HCT116 (cell line): ENCODE results near the gene PSAP. TPM values are rescaled to one million over a fixed set of nuclear protein-coding genes. Genes with fewer than 3 reads are reported as not detected.

ENCODE experiments used
- ATAC-seq: fragments of 200-7000 bp; cut with Tn5 transposase; 2 replicates; pipeline ENCODE4 v1.9.1; 2020; ENCODE audit warnings: mild to moderate bottlenecking, moderate library complexity
- BruUV-seq: library from RNA; stranded (reverse); fragments of 400-500 nt; replicated peaks from 2 replicates; lab custom pipeline; 2021; lab: Mats Ljungman, UMichigan
- CTCF ChIA-PET: fragments of 300-600 bp; sonication (Branson Sonifier 250); formaldehyde crosslinking; loops from one replicate; lab custom pipeline; 2021; ENCODE audit warnings: antibody characterized with exemption; lab: Charles Lee
- POLR2A ChIA-PET: fragments of 300-600, 350-600 bp; sonication (Branson Sonifier 250); formaldehyde crosslinking; loops from one replicate; lab custom pipeline; 2021; ENCODE audit warnings: antibody characterized with exemption; lab: Charles Lee
- RAD21 ChIA-PET, 2 experiments: fragments of 300-600 bp; sonication (Branson Sonifier 250); formaldehyde crosslinking; loops; one replicate each; lab custom pipeline; 2023; ENCODE audit warnings: low total read pairs in 2 of 2; ENCODE audit not compliant: uncharacterized antibody in 2 of 2, unreplicated experiment in 2 of 2, low non-redundant PET in 1 of 2; lab: Charles Lee
- DNase-seq: peaks from one replicate; pipeline ENCODE4 v3.0.0-alpha.2; 2010; ENCODE audit warnings: low read depth, low spot score
- H2AFZ ChIP-seq: fragments of 200-600 bp; shearing (Covaris generic), sonication (generic); 2 replicates; pipeline ENCODE4 v1.6.1; 2017; ENCODE audit warnings: low read depth, mixed run types, mixed read lengths, antibody characterized with exemption, low read length; ENCODE audit not compliant: poor library complexity, severe bottlenecking
- H3K27ac ChIP-seq: 2 replicates; pipeline ENCODE4 v1.5.1; 2012; ENCODE audit warnings: low read depth, low read length
- H3K27me3 ChIP-seq: fragments of 200-600 bp; sonication (generic); 2 replicates; pipeline ENCODE4 v1.6.1; 2016; ENCODE audit warnings: mixed run types, low read length, mixed read lengths; ENCODE audit not compliant: insufficient read depth
- H3K36me3 ChIP-seq, 2 experiments: fragments of 200-500 bp in 1 of 2; fragments of 200-600 bp in 1 of 2; sonication (Bioruptor generic) in 1 of 2; sonication (generic) in 1 of 2; 2 replicates each; pipeline versions ENCODE4 v1.5.1 to v1.6.1; 2014 to 2016; ENCODE audit warnings: low read length in 2 of 2, inconsistent platforms in 1 of 2, mixed read lengths in 1 of 2, mixed run types in 1 of 2; ENCODE audit not compliant: insufficient read depth in 2 of 2, control insufficient read depth in 1 of 2
- H3K4me1 ChIP-seq, 2 experiments: fragments of 200-600 bp in 1 of 2; sonication (generic) in 1 of 2; 2 replicates each; pipeline versions ENCODE4 v1.5.1 to v1.6.1; 2012 to 2017; ENCODE audit warnings: low read length in 2 of 2, inconsistent platforms in 1 of 2, mild to moderate bottlenecking in 1 of 2, mixed read lengths in 1 of 2, mixed run types in 1 of 2, moderate library complexity in 1 of 2; ENCODE audit not compliant: insufficient read depth in 2 of 2, control insufficient read depth in 1 of 2
- H3K4me2 ChIP-seq: fragments of 200-600 bp; sonication (generic); 2 replicates; pipeline ENCODE4 v1.6.1; 2017; ENCODE audit warnings: mixed run types, low read length, mixed read lengths
- H3K4me3 ChIP-seq, 2 experiments: fragments of 200-600 bp in 1 of 2; sonication (generic) in 1 of 2; replicated peaks in 1 of 2; 2 replicates each; pipeline ENCODE4 v1.5.1; 2011 to 2016; ENCODE audit warnings: low read length in 2 of 2, control low read depth in 1 of 2, low read depth in 1 of 2, mild to moderate bottlenecking in 1 of 2, mixed read lengths in 1 of 2, mixed run types in 1 of 2
- H3K79me2 ChIP-seq: fragments of 200-600 bp; sonication (generic); 2 replicates; pipeline ENCODE4 v1.6.1; 2017; ENCODE audit warnings: mild to moderate bottlenecking, mixed run types, low read length, moderate library complexity, mixed read lengths; ENCODE audit not compliant: insufficient read depth
- H3K9ac ChIP-seq: fragments of 200-600 bp; sonication (generic); 2 replicates; pipeline ENCODE4 v1.6.1; 2016; ENCODE audit warnings: low read length, mixed read lengths
- H3K9me2 ChIP-seq: fragments of 200-600 bp; sonication (generic), shearing (Covaris generic); 2 replicates; pipeline ENCODE4 v1.6.1; 2017; ENCODE audit warnings: mixed run types, mild to moderate bottlenecking, moderate library complexity; ENCODE audit not compliant: insufficient read depth
- H3K9me3 ChIP-seq, 2 experiments: fragments of 200-500 bp in 1 of 2; fragments of 200-600 bp in 1 of 2; sonication (Bioruptor generic) in 1 of 2; sonication (generic) in 1 of 2; 2 replicates each; pipeline ENCODE4 v1.6.1; 2014 to 2017; ENCODE audit warnings: low read length in 2 of 2, mixed read lengths in 2 of 2, inconsistent platforms in 1 of 2, low read depth in 1 of 2, mild to moderate bottlenecking in 1 of 2, mixed run types in 1 of 2, moderate library complexity in 1 of 2; ENCODE audit not compliant: control insufficient read depth in 1 of 2, insufficient read depth in 1 of 2
- H4K20me1 ChIP-seq: fragments of 200-600 bp; sonication (generic), shearing (Covaris generic); 2 replicates; pipeline ENCODE4 v1.6.1; 2017; ENCODE audit warnings: mixed run types, mild to moderate bottlenecking, moderate library complexity; ENCODE audit not compliant: insufficient read depth
- ATF3 ChIP-seq: IDR thresholded peaks from 2 replicates; pipeline ENCODE4 v1.6.1; 2012
- CBX3 ChIP-seq: IDR thresholded peaks from 2 replicates; pipeline ENCODE4 v1.6.1; 2012; ENCODE audit warnings: low read depth
- CEBPB ChIP-seq: IDR thresholded peaks from 2 replicates; pipeline ENCODE4 v1.6.1; 2012; ENCODE audit warnings: low read depth
- CTCF ChIP-seq, 3 experiments: fragments of 200-600 bp in 1 of 3; sonication (generic) in 1 of 3; IDR thresholded peaks in 2 of 3; conservative IDR thresholded peaks in 1 of 3; 2 replicates each; pipeline ENCODE4 v1.5.1; 2012 to 2017; ENCODE audit warnings: low read depth in 2 of 3, low read length in 2 of 3, antibody characterized with exemption in 1 of 3, borderline replicate concordance in 1 of 3, control low read depth in 1 of 3, mild to moderate bottlenecking in 1 of 3, mixed read lengths in 1 of 3, mixed run types in 1 of 3, moderate library complexity in 1 of 3; ENCODE audit not compliant: insufficient read depth in 1 of 3
- EGR1 ChIP-seq: IDR thresholded peaks from 2 replicates; pipeline ENCODE4 v1.6.1; 2012; ENCODE audit warnings: low read depth
- ELF1 ChIP-seq: IDR thresholded peaks from 2 replicates; pipeline ENCODE4 v1.6.1; 2012; ENCODE audit warnings: low read depth, borderline replicate concordance
- EZH2 ChIP-seq: fragments of 200-600 bp; sonication (generic); IDR thresholded peaks from 2 replicates; pipeline ENCODE4 v1.6.1; 2017; ENCODE audit warnings: antibody characterized with exemption, mixed run types
- EZH2phosphoT487 ChIP-seq: fragments of 200-600 bp; IDR thresholded peaks from 2 replicates; pipeline ENCODE4 v1.6.1; 2018; ENCODE audit warnings: antibody characterized with exemption, borderline replicate concordance
- JUND ChIP-seq: IDR thresholded peaks from 2 replicates; pipeline ENCODE4 v1.6.1; 2012
- MAX ChIP-seq: IDR thresholded peaks from 2 replicates; pipeline ENCODE4 v1.6.1; 2012
- POLR2A ChIP-seq: IDR thresholded peaks from 2 replicates; pipeline ENCODE4 v1.7.0; 2011; ENCODE audit warnings: borderline replicate concordance; ENCODE audit not compliant: insufficient read depth, insufficient read length; ENCODE audit errors: extremely low read depth
- POLR2AphosphoS5 ChIP-seq: IDR thresholded peaks from 2 replicates; pipeline ENCODE4 v1.6.1; 2011; ENCODE audit warnings: mild to moderate bottlenecking, low read depth, low read length, moderate library complexity
- RAD21 ChIP-seq: IDR thresholded peaks from 2 replicates; pipeline ENCODE4 v1.6.1; 2012; ENCODE audit warnings: low read depth, mild to moderate bottlenecking
- REST ChIP-seq: IDR thresholded peaks from 2 replicates; pipeline ENCODE4 v1.6.1; 2012; ENCODE audit warnings: low read depth
- SIN3A ChIP-seq: IDR thresholded peaks from 2 replicates; pipeline ENCODE4 v1.6.1; 2012; ENCODE audit warnings: low read depth
- SP1 ChIP-seq: IDR thresholded peaks from 2 replicates; pipeline ENCODE4 v1.6.1; 2012; ENCODE audit warnings: low read depth
- SRF ChIP-seq: IDR thresholded peaks from 2 replicates; pipeline ENCODE4 v1.6.1; 2012; ENCODE audit warnings: low read depth
- YY1 ChIP-seq: IDR thresholded peaks from 2 replicates; pipeline ENCODE4 v1.6.1; 2011; ENCODE audit warnings: low read length, low read depth, moderate library complexity, mild to moderate bottlenecking; ENCODE audit not compliant: insufficient replicate concordance; ENCODE audit errors: extremely low read depth
- ZBTB33 ChIP-seq: IDR thresholded peaks from 2 replicates; pipeline ENCODE4 v1.6.1; 2011; ENCODE audit warnings: mild to moderate bottlenecking, low read length, moderate library complexity; ENCODE audit not compliant: insufficient replicate concordance; ENCODE audit errors: extremely low read depth
- ZFX ChIP-seq: fragments of 450-650 bp; IDR thresholded peaks from 2 replicates; pipeline ENCODE4 v1.6.1; 2017
- intact Hi-C: fragments of 100-400 bp; cut with micrococcal nuclease; formaldehyde crosslinking; loops from 2 replicates; pipeline ENCODE4 v1.10.0; 2022
- total RNA-seq: library from RNA; stranded (reverse); gene quantifications from one replicate; pipeline ENCODE4 v1.2.1, GENCODE V29; 2021; ENCODE audit not compliant: unreplicated experiment

PSAP gene
- total RNA-seq, 1 experiment from 2014 or later: 444 TPM

- DNase-seq (no peak), ATAC-seq (no peak)
- H4K20me1 ChIP-seq: no peaks in the 10 kb centered on the region
- H3K4me1 ChIP-seq: no peaks in the 10 kb centered on the region; a peak in 1 of 4 replicates
- no peak overlapping the region for H3K4me3 ChIP-seq
- no peaks in the 10 kb centered on the region for H3K79me2 ChIP-seq
- CTCF ChIA-PET: no interaction called here
- no peak overlapping the region for H2AFZ ChIP-seq
- H3K27ac ChIP-seq: no peak overlapping the region
- RAD21 ChIA-PET: no interaction called here
- TF ChIP-seq JUND (no peak), REST (no peak), SIN3A (no peak), POLR2A (no peak), ZFX (no peak), EZH2phosphoT487 (no peak), EGR1 (no peak), POLR2AphosphoS5 (no peak), CBX3 (no peak), EZH2 (no peak), CEBPB (no peak), YY1 (no peak), CTCF (IDR thresholded peaks at IDR 0.05 in 2 of 3, conservative IDR thresholded peaks at IDR 0.05 in 1 of 3; ENCODE audit: borderline replicate concordance in 1 of 3, insufficient read depth in 1 of 3, low read depth in 2 of 3, low read length in 2 of 3) (no peak), MAX (no peak), ZBTB33 (no peak), ELF1 (no peak), RAD21 (no peak), ATF3 (no peak), SRF (no peak), SP1 (no peak)
- BruUV-seq: no TSS peak
- intact Hi-C loops: no loop called here
- H3K9ac ChIP-seq: no peak overlapping the region
- H3K27me3 ChIP-seq: no peaks in the 10 kb centered on the region
- POLR2A ChIA-PET: no interaction called here
- H3K4me2 ChIP-seq: no peak overlapping the region
- no peaks in the 10 kb centered on the region for H3K9me2 ChIP-seq
- no peaks in the 10 kb centered on the region for H3K9me3 ChIP-seq
- H3K36me3 ChIP-seq: peaks cover 24 to 47% of the 10 kb centered on the region in 2 experiments
These were observed 33.0 kb downstream of the PSAP start for GRCh38 chr10:71817831-71818655.
